ENCODE data around the gene GAGE13.
"Not testable (repeated sequence)": the region's sequence is repeated elsewhere in the genome, so short reads cannot be mapped to it uniquely, and the experiment has no call there.

Gene GAGE13

GRCh38 chrX:49341449-49341848 lies 10.1 kb downstream of the GAGE13 start:
- not testable (repeated sequence) for DNase-seq

GRCh38 chrX:49344496-49345175 lies 13.3 kb downstream of the GAGE13 start:
- not testable (repeated sequence) for DNase-seq

- not testable (repeated sequence) for DNase-seq
Measured at GRCh38 chrX:49345402-49345801, 14.0 kb downstream of the GAGE13 start.

GRCh38 chrX:49346150-49346549 lies 14.8 kb downstream of the GAGE13 start:
- DNase-seq, result not testable (repeated sequence)
